Large intestine (tissue), 3 donors: ENCODE data around the gene CRACDL. TPM values are rescaled to one million over a fixed set of nuclear protein-coding genes. Genes with fewer than 3 reads are reported as not detected.
"Not testable (repeated sequence)": the region's sequence is repeated elsewhere in the genome, so short reads cannot be mapped to it uniquely, and the experiment has no call there.

Source experiments
- DNase-seq, 2 donors: peaks; one replicate each; pipeline versions ENCODE4 v3.0.0 to v3.0.0-alpha.2; 2013
- H3K27ac ChIP-seq: one replicate; pipeline ENCODE4 v1.5.1; 2013; ENCODE audit warnings: low read length
- H3K27me3 ChIP-seq: 2 replicates; pipeline ENCODE4 v1.6.1; 2013; ENCODE audit warnings: low read length; ENCODE audit not compliant: control insufficient read depth, insufficient read depth
- H3K36me3 ChIP-seq: 2 replicates; pipeline ENCODE4 v1.6.1; 2013; ENCODE audit warnings: low read length; ENCODE audit not compliant: control insufficient read depth, insufficient read depth
- H3K4me1 ChIP-seq: one replicate; pipeline ENCODE4 v1.6.1; 2013; ENCODE audit warnings: low read length; ENCODE audit not compliant: control insufficient read depth, insufficient read depth
- H3K4me3 ChIP-seq: one replicate; pipeline ENCODE4 v1.5.1; 2013; ENCODE audit warnings: low read length
- H3K9me3 ChIP-seq: one replicate; pipeline ENCODE4 v1.6.1; 2013; ENCODE audit warnings: mild to moderate bottlenecking, low read depth, low read length, moderate library complexity; ENCODE audit not compliant: control insufficient read depth
- WGBS: methylation state at CpG from one replicate; pipeline ENCODE4 v1.1.5; 2013; ENCODE audit warnings: low lambda C conversion rate; ENCODE audit not compliant: insufficient coverage; 5-methylcytosine and 5-hydroxymethylcytosine counted together
- polyA plus RNA-seq: library from polyadenylated mRNA; unstranded; fragments of 120-200 nt; gene quantifications from one replicate; pipeline ENCODE4 v1.2.1, GENCODE V29; 2013

The CRACDL gene
- polyA plus RNA-seq, 1 donor = 3.0 TPM

DNA sequence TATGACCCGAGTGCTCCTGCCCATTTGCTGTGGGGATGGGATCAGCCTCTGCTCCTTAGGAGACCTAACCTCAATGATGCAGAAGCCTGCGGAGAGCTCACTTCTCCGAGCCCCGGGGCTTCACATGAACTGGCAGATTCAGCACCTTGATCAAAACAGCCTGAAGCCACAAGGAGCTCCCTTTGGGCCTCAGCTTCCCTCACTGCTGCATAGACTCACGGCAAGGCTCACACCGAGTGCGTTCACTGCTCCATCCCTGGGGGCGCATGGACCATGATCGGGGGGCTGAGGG lies 33.0 kb downstream of the CRACDL start:
- H3K27me3 ChIP-seq = peaks cover 2% of the 10 kb centered on the region
- no peaks in the 10 kb centered on the region for H3K9me3 ChIP-seq
- no CpG with 5 or more reads among the region's 9 CpGs for WGBS
- no peaks in the 10 kb centered on the region for H3K36me3 ChIP-seq
- no peak for DNase-seq
- H3K27ac ChIP-seq = no peak overlapping the region
- no peak overlapping the region for H3K4me3 ChIP-seq
- H3K4me1 ChIP-seq = no peaks in the 10 kb centered on the region

DNA sequence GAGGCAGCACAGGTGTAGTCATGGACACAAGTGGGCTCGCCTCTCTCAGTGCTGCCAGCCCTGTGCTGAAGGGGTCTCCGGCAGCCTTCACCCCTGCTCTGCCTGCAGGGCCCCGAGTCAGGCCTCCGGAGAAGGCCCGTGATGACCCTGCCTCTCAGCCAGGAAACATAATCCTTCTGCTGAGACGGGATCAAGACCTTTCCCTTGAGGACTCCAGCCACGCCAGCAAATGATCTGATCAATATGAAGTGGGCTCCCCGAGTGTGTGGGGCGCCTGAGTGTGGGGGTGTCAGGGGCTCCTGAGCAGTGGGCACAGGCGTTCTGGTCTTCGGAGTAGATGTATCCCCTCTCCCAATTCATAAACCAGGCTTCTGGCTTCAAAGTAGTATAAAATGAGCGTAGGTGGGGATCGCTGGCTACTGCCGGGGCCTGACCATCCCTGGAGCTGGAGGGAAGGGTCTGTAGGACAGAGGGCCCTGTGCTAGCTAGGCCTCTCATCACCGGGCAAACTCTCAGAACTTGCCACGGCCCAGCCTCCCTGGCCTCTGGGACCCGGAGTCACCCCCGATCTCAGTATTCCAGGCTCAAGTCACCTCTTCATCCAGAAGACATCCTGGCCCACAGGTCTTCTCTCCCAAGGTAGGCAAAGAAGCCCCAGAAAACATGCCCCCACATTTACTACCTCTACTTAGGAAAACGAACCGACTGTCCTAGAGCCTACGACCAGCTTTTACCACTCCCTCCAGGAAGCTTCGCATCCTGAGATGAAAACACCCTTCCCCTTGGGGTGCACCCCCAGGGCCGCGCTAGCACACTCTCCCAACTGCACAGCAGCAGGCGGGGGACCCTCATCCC lies 33.6 kb downstream of the CRACDL start:
- no peak for DNase-seq
- H3K4me3 ChIP-seq = no peak overlapping the region
- 80% methylated on average over 1 of the region's 25 CpGs for WGBS
- no peaks in the 10 kb centered on the region for H3K36me3 ChIP-seq
- H3K27ac ChIP-seq = no peak overlapping the region
- H3K9me3 ChIP-seq = no peaks in the 10 kb centered on the region
- peaks cover 2% of the 10 kb centered on the region for H3K27me3 ChIP-seq
- H3K4me1 ChIP-seq = no peaks in the 10 kb centered on the region

DNA sequence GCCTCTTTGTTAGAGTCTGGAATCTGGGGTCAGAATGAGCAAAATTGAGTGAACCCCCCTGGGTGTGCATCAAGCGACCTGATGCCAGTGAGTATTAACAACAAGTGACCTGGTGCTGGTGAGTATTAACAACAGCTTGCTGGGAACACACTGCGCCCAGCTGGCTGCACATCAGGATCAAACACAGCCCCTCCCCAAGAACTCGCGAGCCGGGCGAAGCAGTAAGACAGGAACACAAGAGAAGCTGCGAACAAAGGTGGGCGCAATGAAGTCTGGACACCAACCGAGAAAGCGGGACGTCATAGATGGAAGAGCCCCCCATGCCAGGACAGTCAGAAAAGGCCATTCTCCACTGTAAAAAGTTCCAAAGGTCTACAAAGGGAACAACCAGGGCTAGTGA lies 34.3 kb downstream of the CRACDL start:
- Histone ChIP-seq H3K27ac (no peak overlapping the region), H3K4me1 (no peaks in the 10 kb centered on the region), H3K9me3 (no peaks in the 10 kb centered on the region), H3K27me3 (no peaks in the 10 kb centered on the region), H3K36me3 (no peaks in the 10 kb centered on the region), H3K4me3 (no peak overlapping the region)
- WGBS = no CpG with 5 or more reads among the region's 11 CpGs
- DNase-seq = no peak

DNA sequence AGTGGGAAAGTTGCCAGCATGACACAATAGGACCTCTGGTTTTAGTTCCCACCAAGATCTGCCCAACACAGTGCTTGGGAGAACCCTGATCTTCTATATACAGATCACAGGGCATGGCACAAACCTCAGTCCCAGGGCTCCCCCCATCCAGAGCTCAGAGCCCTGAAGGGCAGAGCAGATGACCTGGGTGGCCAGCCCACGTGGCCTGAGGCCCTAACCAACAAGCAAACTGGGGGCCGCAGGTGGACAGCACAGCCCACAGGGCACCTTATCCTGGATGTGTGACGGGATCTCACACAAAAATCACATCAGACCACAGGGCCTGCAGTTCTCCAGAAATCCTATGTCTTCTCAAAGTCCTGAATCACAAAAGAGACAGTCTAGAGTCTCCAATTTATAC lies 34.7 kb downstream of the CRACDL start:
- Histone ChIP-seq H3K9me3 (no peaks in the 10 kb centered on the region), H3K36me3 (no peaks in the 10 kb centered on the region), H3K27ac (no peak overlapping the region), H3K27me3 (no peaks in the 10 kb centered on the region), H3K4me1 (no peaks in the 10 kb centered on the region), H3K4me3 (no peak overlapping the region)
- WGBS = no CpG with 5 or more reads among the region's 3 CpGs
- no peak for DNase-seq

DNA sequence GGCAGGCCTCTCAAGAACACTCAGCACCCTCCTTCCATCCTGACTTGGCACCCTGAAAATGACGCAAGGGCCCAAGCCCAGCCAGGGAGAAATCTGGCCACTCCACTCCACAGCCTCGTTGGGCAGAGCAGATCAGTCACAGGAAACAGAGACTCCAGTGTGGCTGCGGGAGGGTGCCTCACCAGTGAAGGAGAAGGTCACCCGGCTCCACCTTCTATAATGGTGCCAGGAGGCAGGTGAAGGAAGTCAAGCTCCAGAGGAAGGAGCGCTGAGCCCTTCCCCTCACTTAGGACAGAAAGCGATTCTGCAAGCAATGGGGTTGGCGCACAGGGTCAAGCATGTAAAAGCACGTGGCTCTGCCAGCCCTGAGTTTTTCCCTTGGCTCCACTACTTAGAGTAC lies 35.3 kb downstream of the CRACDL start:
- no peaks in the 10 kb centered on the region for H3K4me1 ChIP-seq
- WGBS = no CpG with 5 or more reads among the region's 8 CpGs
- DNase-seq = no peak
- no peak overlapping the region for H3K27ac ChIP-seq
- no peaks in the 10 kb centered on the region for H3K27me3 ChIP-seq
- H3K4me3 ChIP-seq = no peak overlapping the region
- no peaks in the 10 kb centered on the region for H3K9me3 ChIP-seq
- H3K36me3 ChIP-seq = no peaks in the 10 kb centered on the region

DNA sequence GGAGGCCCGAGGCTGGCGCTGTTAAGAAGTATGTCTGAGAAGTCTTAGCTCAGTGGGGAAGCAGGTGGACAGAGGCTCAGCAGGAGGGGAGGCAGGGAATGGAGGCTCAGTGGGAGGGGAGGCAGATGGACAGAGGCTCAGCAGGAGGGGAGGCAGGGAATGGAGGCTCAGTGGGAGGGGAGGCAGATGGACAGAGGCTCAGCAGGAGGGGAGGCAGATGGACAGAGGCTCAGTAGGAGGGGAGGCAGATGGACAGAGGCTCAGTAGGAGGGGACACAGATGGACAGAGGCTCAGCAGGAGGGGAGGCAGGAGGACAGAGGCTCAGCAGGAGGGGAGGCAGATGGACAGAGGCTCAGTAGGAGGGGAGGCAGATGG lies 36.3 kb downstream of the CRACDL start:
- not testable (repeated sequence) for H3K36me3 ChIP-seq, DNase-seq, H3K27ac ChIP-seq, H3K4me3 ChIP-seq, H3K9me3 ChIP-seq, H3K27me3 ChIP-seq, H3K4me1 ChIP-seq
- WGBS = 100% methylated on average over 2 of the region's 2 CpGs

DNA sequence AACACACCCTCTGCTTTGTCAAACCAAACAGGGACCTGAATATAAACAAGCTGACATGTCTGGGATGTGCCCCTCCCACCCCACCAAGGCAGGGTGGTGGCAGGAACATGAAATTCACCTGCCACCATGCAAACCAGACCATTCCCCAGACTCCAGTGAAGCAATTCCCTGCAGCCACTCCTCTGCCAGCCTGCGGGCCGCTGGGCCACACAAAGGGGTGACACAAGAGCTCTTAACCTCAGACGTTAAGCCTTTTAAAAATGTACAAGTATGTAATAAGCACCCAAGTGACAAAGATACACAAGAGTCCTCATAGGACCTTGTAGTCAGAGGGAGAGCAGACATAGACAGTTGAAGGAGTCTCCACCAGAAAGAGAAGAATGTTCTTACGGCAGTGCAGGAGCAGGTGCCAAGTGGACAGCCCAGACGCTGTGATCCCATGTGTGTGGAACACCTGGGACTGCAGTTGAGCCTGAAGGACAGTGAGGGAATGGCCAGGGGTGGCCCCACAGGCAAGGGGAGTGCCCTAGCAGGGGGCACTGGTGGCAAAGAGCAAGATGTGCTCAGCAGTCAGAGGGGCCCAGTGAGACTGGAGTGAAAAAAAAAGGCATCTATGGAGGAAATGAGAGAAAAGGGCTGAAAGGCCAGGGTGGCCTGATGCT lies 36.9 kb downstream of the CRACDL start:
- Histone ChIP-seq H3K36me3 (no peaks in the 10 kb centered on the region), H3K4me1 (no peaks in the 10 kb centered on the region), H3K27ac (no peak overlapping the region), H3K27me3 (no peaks in the 10 kb centered on the region), H3K9me3 (no peaks in the 10 kb centered on the region), H3K4me3 (no peak overlapping the region)
- no peak for DNase-seq
- WGBS = no CpG with 5 or more reads among the region's 5 CpGs

DNA sequence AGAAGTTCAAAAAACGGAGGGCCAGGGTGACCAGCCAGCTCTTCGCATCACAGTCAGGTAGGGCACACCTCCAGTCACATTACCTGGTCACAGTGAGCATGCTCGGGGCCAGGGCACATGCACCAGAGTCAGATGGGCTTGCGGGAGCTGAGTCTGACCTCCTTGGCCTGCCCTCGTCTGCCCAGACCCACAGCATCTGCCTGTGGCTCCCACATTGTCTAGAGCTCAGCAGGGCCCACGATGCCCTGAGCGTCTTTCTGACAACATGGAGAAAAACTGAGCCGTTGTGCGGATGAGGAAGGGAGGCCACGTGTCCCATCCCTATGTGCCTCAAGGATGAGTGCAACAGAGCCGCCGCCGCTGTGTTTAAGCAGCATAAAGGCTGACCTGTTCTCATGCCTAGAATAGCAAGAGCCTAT lies 37.6 kb downstream of the CRACDL start:
- no peaks in the 10 kb centered on the region for H3K27me3 ChIP-seq
- H3K4me1 ChIP-seq = no peaks in the 10 kb centered on the region
- H3K9me3 ChIP-seq = no peaks in the 10 kb centered on the region
- WGBS = 100% methylated on average over 2 of the region's 13 CpGs
- DNase-seq = no peak
- no peak overlapping the region for H3K27ac ChIP-seq
- no peak overlapping the region for H3K4me3 ChIP-seq
- no peaks in the 10 kb centered on the region for H3K36me3 ChIP-seq

DNA sequence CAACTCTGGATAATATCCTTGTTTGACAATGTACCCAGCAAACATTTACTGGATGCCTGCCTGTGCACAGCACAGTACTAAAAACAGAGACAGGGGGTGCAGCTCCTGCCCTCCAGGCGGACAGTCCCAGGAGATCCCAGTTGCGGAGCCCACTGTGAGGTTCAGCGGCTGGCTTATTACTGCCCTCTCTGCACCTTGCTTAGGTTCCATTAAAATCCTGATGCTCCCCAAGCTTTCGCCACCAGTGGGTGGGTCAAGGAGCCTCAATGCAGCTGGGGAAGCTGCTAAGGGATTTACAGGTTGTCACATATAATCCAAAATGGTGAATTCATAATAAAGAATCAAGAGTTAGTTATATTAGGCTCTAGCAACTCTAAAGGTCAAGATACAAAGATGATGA lies 38.3 kb downstream of the CRACDL start:
- no peaks in the 10 kb centered on the region for H3K27me3 ChIP-seq
- no peaks in the 10 kb centered on the region for H3K4me1 ChIP-seq
- H3K4me3 ChIP-seq = no peak overlapping the region
- no peaks in the 10 kb centered on the region for H3K9me3 ChIP-seq
- WGBS = 80% methylated on average over 1 of the region's 4 CpGs
- no peaks in the 10 kb centered on the region for H3K36me3 ChIP-seq
- DNase-seq = no peak
- no peak overlapping the region for H3K27ac ChIP-seq

DNA sequence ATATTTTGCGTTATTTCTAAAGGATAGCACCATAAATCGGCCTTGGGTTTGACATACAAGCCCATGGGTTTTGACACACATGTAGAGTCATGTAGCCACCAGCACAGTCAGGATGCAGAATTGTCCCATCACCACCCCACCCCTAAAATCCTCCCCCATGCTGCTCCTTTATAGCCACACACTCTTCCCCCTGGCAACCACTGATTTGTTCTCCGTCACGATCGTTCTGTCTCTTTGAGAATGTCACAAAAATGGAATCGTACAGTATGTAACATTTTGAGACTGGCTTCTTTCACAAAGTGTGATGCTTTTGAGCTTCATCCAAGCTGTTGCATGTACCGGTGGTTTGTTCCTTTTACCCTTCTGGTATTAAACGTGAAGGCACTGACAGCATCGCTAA lies 39.1 kb downstream of the CRACDL start:
- Histone ChIP-seq H3K27ac (no peak overlapping the region), H3K4me1 (no peaks in the 10 kb centered on the region), H3K27me3 (no peaks in the 10 kb centered on the region), H3K9me3 (no peaks in the 10 kb centered on the region), H3K4me3 (no peak overlapping the region), H3K36me3 (no peaks in the 10 kb centered on the region)
- WGBS = 92% methylated on average over 5 of the region's 9 CpGs
- no peak for DNase-seq

DNA sequence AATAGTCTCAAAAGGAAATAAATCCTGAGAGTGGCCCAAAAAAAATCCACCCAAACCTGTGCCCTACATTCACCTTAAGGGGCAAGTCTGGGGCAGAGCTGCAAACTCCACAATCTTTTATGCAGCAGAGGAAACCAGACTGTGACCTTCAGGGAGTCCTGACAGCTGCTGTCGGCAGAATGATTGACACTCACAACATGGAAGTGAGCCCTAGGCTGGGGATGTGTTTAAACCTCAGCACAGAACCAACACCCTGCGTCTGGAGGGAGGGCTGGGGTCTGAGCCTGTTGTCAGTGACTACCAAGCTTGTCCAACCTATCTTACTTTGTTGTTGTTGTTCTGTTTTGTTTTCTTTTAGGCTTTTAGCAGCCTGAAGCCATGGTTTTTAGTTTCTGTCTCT lies 39.6 kb downstream of the CRACDL start:
- H3K27ac ChIP-seq = no peak overlapping the region
- H3K36me3 ChIP-seq = no peaks in the 10 kb centered on the region
- no peak for DNase-seq
- H3K9me3 ChIP-seq = no peaks in the 10 kb centered on the region
- H3K4me3 ChIP-seq = no peak overlapping the region
- no peaks in the 10 kb centered on the region for H3K4me1 ChIP-seq
- no peaks in the 10 kb centered on the region for H3K27me3 ChIP-seq
- no CpG with 5 or more reads among the region's 2 CpGs for WGBS
